ENCODE data around the gene AGAP2. TPM values are rescaled to one million over a fixed set of nuclear protein-coding genes. Genes with fewer than 3 reads are reported as not detected.
"Not testable (repeated sequence)": the region's sequence is repeated elsewhere in the genome, so short reads cannot be mapped to it uniquely, and the experiment has no call there.

AGAP2 gene
- total RNA-seq, 1 donor = 0.72 TPM

DNA sequence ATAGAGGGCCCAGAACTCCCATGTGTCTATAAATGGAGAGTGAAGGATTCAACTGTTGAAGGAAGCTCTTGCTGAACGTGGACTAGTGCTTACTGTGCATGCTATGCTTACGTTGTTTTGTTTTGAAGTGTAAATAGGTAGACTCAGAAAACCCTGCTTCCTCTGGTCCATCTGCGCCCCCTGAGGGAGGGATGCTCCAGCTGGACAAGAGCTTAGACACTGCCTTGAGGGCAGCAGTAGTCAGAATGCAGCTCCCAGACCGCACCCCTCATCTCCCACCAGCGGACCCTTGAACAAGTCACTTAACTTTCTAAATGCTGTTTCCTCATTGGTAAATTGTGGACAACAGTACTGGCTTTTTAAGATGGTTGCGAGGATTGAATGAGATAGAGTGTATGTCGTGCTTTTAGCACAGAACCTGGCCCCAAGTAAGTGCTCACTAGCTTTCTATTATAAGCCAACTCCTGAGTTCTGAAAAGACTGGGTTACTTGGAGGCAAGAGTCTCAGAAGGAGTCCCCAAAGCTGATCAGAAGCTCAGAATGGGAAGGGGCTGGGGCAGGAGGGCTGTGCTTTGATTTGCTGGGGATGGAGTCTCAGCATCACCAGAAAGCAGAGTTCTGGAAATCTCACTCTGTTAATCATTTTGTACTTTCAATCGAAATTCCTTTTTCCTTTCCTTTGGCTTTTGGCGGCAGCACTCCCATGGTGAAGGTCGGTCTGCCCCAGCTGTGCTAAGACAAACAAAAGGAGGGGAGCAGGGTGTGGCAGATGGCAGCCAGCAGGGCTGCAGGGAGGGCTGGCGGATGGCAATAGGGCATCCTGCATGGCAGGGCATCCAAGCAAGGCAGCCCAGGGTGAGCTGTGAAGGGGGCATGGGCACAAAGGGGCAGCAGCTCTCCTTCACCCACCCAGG is 15.6 kb downstream of the AGAP2 start:
- peak; percentile 66 for DNase-seq (ENCODE audit: insufficient read length, low spot score, missing footprints)
- Histone ChIP-seq H3K4me1 (ENCODE audit: insufficient read depth, low read length) (peaks cover 4% of the 10 kb centered on the region), H4K20me1 (ENCODE audit: insufficient read depth, low read length) (peaks cover 2% of the 10 kb centered on the region), H3K4me2 (ENCODE audit: insufficient read depth, low read length) (no peak overlapping the region), H2AFZ (ENCODE audit: low read length) (no peak overlapping the region), H3K27ac (ENCODE audit: low read depth, low read length) (no peak overlapping the region), H3K9me3 (ENCODE audit: low read depth, low read length) (no peaks in the 10 kb centered on the region), H3K79me2 (ENCODE audit: insufficient read depth, low read length) (no peaks in the 10 kb centered on the region), H3K4me3 (ENCODE audit: insufficient read depth, low read length) (no peak overlapping the region), H3K36me3 (ENCODE audit: insufficient read depth, low read length) (peaks cover 18% of the 10 kb centered on the region), H3K27me3 (ENCODE audit: insufficient read depth, low read length) (peaks cover 5% of the 10 kb centered on the region)
- TF ChIP-seq, protein P1, sequence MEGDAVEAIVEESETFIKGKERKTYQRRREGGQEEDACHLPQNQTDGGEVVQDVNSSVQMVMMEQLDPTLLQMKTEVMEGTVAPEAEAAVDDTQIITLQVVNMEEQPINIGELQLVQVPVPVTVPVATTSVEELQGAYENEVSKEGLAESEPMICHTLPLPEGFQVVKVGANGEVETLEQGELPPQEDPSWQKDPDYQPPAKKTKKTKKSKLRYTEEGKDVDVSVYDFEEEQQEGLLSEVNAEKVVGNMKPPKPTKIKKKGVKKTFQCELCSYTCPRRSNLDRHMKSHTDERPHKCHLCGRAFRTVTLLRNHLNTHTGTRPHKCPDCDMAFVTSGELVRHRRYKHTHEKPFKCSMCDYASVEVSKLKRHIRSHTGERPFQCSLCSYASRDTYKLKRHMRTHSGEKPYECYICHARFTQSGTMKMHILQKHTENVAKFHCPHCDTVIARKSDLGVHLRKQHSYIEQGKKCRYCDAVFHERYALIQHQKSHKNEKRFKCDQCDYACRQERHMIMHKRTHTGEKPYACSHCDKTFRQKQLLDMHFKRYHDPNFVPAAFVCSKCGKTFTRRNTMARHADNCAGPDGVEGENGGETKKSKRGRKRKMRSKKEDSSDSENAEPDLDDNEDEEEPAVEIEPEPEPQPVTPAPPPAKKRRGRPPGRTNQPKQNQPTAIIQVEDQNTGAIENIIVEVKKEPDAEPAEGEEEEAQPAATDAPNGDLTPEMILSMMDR (IDR thresholded peaks at IDR 0.05; ENCODE audit: extremely low read depth, low read depth, low read length) = no peak

GRCh38 chr12:57721846-57722608 is 16.5 kb downstream of the AGAP2 start:
- not testable (repeated sequence) for H3K27me3 ChIP-seq (ENCODE audit: insufficient read depth, low read length); H3K4me1 ChIP-seq (ENCODE audit: insufficient read depth, low read length); H3K27ac ChIP-seq (ENCODE audit: low read depth, low read length); H2AFZ ChIP-seq (ENCODE audit: low read length); H3K9me3 ChIP-seq (ENCODE audit: low read depth, low read length); H4K20me1 ChIP-seq (ENCODE audit: insufficient read depth, low read length); H3K4me2 ChIP-seq (ENCODE audit: insufficient read depth, low read length); H3K4me3 ChIP-seq (ENCODE audit: insufficient read depth, low read length); H3K79me2 ChIP-seq (ENCODE audit: insufficient read depth, low read length)
- peaks cover 23% of the 10 kb centered on the region for H3K36me3 ChIP-seq (ENCODE audit: insufficient read depth, low read length)
- peak; percentile 32 for DNase-seq (ENCODE audit: insufficient read length, low spot score, missing footprints)

- Histone ChIP-seq H3K9me3 (ENCODE audit: low read depth, low read length) (no peaks in the 10 kb centered on the region), H3K4me2 (ENCODE audit: insufficient read depth, low read length) (no peak overlapping the region), H3K36me3 (ENCODE audit: insufficient read depth, low read length) (peaks cover 33% of the 10 kb centered on the region), H3K27me3 (ENCODE audit: insufficient read depth, low read length) (peaks cover 5% of the 10 kb centered on the region), H3K4me1 (ENCODE audit: insufficient read depth, low read length) (peaks cover 3% of the 10 kb centered on the region), H3K4me3 (ENCODE audit: insufficient read depth, low read length) (no peak overlapping the region), H4K20me1 (ENCODE audit: insufficient read depth, low read length) (no peaks in the 10 kb centered on the region), H3K79me2 (ENCODE audit: insufficient read depth, low read length) (no peaks in the 10 kb centered on the region), H3K27ac (ENCODE audit: low read depth, low read length) (no peak overlapping the region), H2AFZ (ENCODE audit: low read length) (no peak overlapping the region)
- TF ChIP-seq, protein P1 (IDR thresholded peaks at IDR 0.05; ENCODE audit: extremely low read depth, low read depth, low read length) = no peak
- DNase-seq (ENCODE audit: insufficient read length, low spot score, missing footprints) = peak; percentile 49
Measured at GRCh38 chr12:57720606-57721595, 17.6 kb downstream of the AGAP2 start.
